HepG2 (cell line): Measurements from ENCODE around the gene PIK3R3. TPM values are rescaled to one million over a fixed set of nuclear protein-coding genes. Genes with fewer than 3 reads are reported as not detected.

Experiments
- ATAC-seq: fragments of 200-7000 bp; cut with Tn5 transposase; 3 replicates; pipeline ENCODE4 v1.9.1; 2020; ENCODE audit warnings: mild to moderate bottlenecking, moderate library complexity
- BruUV-seq: library from RNA; stranded (reverse); fragments of 400-500 nt; replicated peaks from 2 replicates; lab custom pipeline; 2021; lab: Mats Ljungman, UMichigan
- CTCF ChIA-PET: fragments of 300-600 bp; formaldehyde crosslinking; extraction: SDS; loops from one replicate; lab custom pipeline; 2021; ENCODE audit warnings: low total read pairs, inconsistent platforms, low intra/inter-chr PET ratio; lab: Yijun Ruan, JAX
- POLR2A ChIA-PET: fragments of 350-600 bp; sonication (Branson Sonifier 250); formaldehyde crosslinking; loops from one replicate; lab custom pipeline; 2020; ENCODE audit warnings: antibody characterized with exemption, inconsistent platforms; lab: Yijun Ruan, JAX
- DNase-seq: peaks from one replicate; pipeline ENCODE4 v3.0.0-alpha.2; 2015; ENCODE audit warnings: low spot score
- FAIRE-seq: peaks from 3 replicates; lab custom pipeline; 2011; peaks lifted over from hg19 to GRCh38; lab: Jason Lieb, UNC
- H2AFZ ChIP-seq: one replicate; pipeline ENCODE4 v1.6.1; 2011; ENCODE audit warnings: low read length, inconsistent platforms
- H3K27ac ChIP-seq: fragments of 300-600 bp; 3 replicates; pipeline ENCODE4 v1.8.0; 2011; ENCODE audit warnings: mixed run types, mild to moderate bottlenecking, mixed read lengths, low read length, inconsistent platforms; ENCODE audit not compliant: insufficient read depth; ENCODE audit errors: extremely low read length
- H3K27me3 ChIP-seq, 2 experiments: fragments of 200-600 bp in 1 of 2; 2 replicates in 1 of 2; 3 replicates in 1 of 2; pipeline versions ENCODE4 v1.6.0 to v1.8.0; 2011; ENCODE audit warnings: low read length in 2 of 2, mild to moderate bottlenecking in 2 of 2, moderate library complexity in 2 of 2, inconsistent platforms in 1 of 2; ENCODE audit not compliant: insufficient read depth in 2 of 2, control insufficient read depth in 1 of 2
- H3K36me3 ChIP-seq, 2 experiments: fragments of 200-600 bp in 1 of 2; replicated peaks in 1 of 2; 2 replicates in 1 of 2; 3 replicates in 1 of 2; pipeline versions ENCODE4 v1.5.1 to v1.8.0; 2011; ENCODE audit warnings: low read length in 2 of 2, inconsistent platforms in 1 of 2; ENCODE audit not compliant: insufficient read depth in 2 of 2, control insufficient read depth in 1 of 2
- H3K4me1 ChIP-seq: 2 replicates; pipeline ENCODE4 v1.5.1; 2012; ENCODE audit warnings: low read length, inconsistent platforms; ENCODE audit not compliant: insufficient read depth
- H3K4me2 ChIP-seq: 2 replicates; pipeline ENCODE4 v1.6.0; 2011; ENCODE audit warnings: low read depth, low read length, inconsistent platforms
- H3K4me3 ChIP-seq, 3 experiments: fragments of 200-600 bp in 1 of 3; sonication (generic), shearing (Covaris generic) in 1 of 3; replicated peaks in 1 of 3; 2 replicates each; pipeline ENCODE4 v1.5.1; 2011 to 2016; ENCODE audit warnings: low read length in 3 of 3, inconsistent platforms in 2 of 3, low read depth in 2 of 3, mild to moderate bottlenecking in 2 of 3, control low read depth in 1 of 3, mixed read lengths in 1 of 3; ENCODE audit not compliant: insufficient read depth in 1 of 3
- H3K79me2 ChIP-seq: one replicate; pipeline ENCODE4 v1.6.1; 2011; ENCODE audit warnings: low read length, inconsistent platforms; ENCODE audit not compliant: insufficient read depth
- H3K9ac ChIP-seq: 2 replicates; pipeline ENCODE4 v1.6.0; 2011; ENCODE audit warnings: mild to moderate bottlenecking, low read depth, low read length, inconsistent platforms; ENCODE audit not compliant: insufficient read depth
- H3K9me3 ChIP-seq: 2 replicates; pipeline ENCODE4 v1.5.1; 2012; ENCODE audit warnings: mild to moderate bottlenecking, low read length
- H4K20me1 ChIP-seq: 2 replicates; pipeline ENCODE4 v1.6.0; 2011; ENCODE audit warnings: inconsistent platforms, mild to moderate bottlenecking, low read length, moderate library complexity; ENCODE audit not compliant: insufficient read depth
- DR1 ChIP-seq: sonication (generic); formaldehyde crosslinking; IDR thresholded peaks from 2 replicates; pipeline ENCODE4 v1.8.0; 2021; ENCODE audit warnings: mild to moderate bottlenecking, missing genetic modification reagents, inconsistent platforms
- FOXC1 ChIP-seq: sonication (generic); formaldehyde crosslinking; IDR thresholded peaks from 2 replicates; pipeline ENCODE4 v1.8.0; 2022; ENCODE audit warnings: mild to moderate bottlenecking, missing genetic modification reagents, borderline replicate concordance
- HMG20B ChIP-seq: conservative IDR thresholded peaks from 2 replicates; pipeline ENCODE4 v1.6.1; 2016; ENCODE audit warnings: missing genetic modification reagents, missing compliant biosample characterization
- HMGA1 ChIP-seq: sonication (generic); formaldehyde crosslinking; conservative IDR thresholded peaks from 2 replicates; pipeline ENCODE4 v1.4.0; 2020; ENCODE audit warnings: missing genetic modification reagents
- MEIS2 ChIP-seq: sonication (generic); formaldehyde crosslinking; IDR thresholded peaks from 2 replicates; pipeline ENCODE4 v1.9.0; 2021; ENCODE audit warnings: mild to moderate bottlenecking, missing genetic modification reagents
- POLR2G ChIP-seq: fragments of 200-400 bp; formaldehyde crosslinking; IDR thresholded peaks from 2 replicates; pipeline ENCODE4 v1.6.1; 2018; ENCODE audit warnings: mild to moderate bottlenecking, low read depth, low read length, moderate library complexity
- THAP11 ChIP-seq: IDR thresholded peaks from 2 replicates; pipeline ENCODE4 v1.6.1; 2016; ENCODE audit warnings: missing biosample characterization, missing genetic modification reagents
- ZNF777 ChIP-seq: sonication (generic); formaldehyde crosslinking; IDR thresholded peaks from 2 replicates; pipeline ENCODE4 v1.4.0; 2020; ENCODE audit warnings: missing genetic modification reagents
- WGBS: methylation state at CpG from one replicate; pipeline ENCODE4 v1.1.6; 2017; ENCODE audit warnings: low lambda C conversion rate; 5-methylcytosine and 5-hydroxymethylcytosine counted together
- in situ Hi-C: cut with HindIII; loops from 2 replicates; pipeline ENCODE4 v1.10.0; 2017; ENCODE audit warnings: low pct_unique_long_range_greater_than_20kb; ENCODE audit not compliant: extremely low pct_ligation_motif_present
- intact Hi-C: fragments of 100-400 bp; cut with micrococcal nuclease; formaldehyde crosslinking; loops from one replicate; pipeline ENCODE4 v1.10.0; 2022; ENCODE audit not compliant: unreplicated experiment
- polyA plus RNA-seq, 8 experiments: library from polyadenylated mRNA; depleted of rRNA in 3 of 8; stranded (reverse) in 7 of 8; unstranded in 1 of 8; fragments of >200 nt; fragmentation: Illumina TruSeq in 4 of 8; extraction: Trizol in 4 of 8; gene quantifications; 2 replicates each; pipeline versions ENCODE4 v1.2.1 to v1.2.3, GENCODE V29; 2011 to 2016; ENCODE audit warnings: low read depth in 4 of 8, missing spikeins in 1 of 8, mixed read lengths in 1 of 8; ENCODE audit not compliant: insufficient read depth in 1 of 8
- total RNA-seq, 5 experiments: library from RNA; depleted of rRNA; stranded (reverse); fragments of >200 nt; fragmentation: Illumina TruSeq; extraction: Trizol; gene quantifications; 2 replicates each; pipeline ENCODE4 v1.2.3, GENCODE V29; 2016; ENCODE audit warnings: low read depth in 1 of 5
- TF ChIP-seq, protein P1 (sequence below): sonication (generic); formaldehyde crosslinking; IDR thresholded peaks from 2 replicates; pipeline ENCODE4 v1.8.0; 2022; ENCODE audit warnings: mild to moderate bottlenecking, missing genetic modification reagents, borderline replicate concordance

The PIK3R3 gene
- total and polyA plus RNA-seq, 2 of the 13 experiments (the other 11 are each of a cell fraction or from before 2014, with no cell fraction given) = 0.37 to 6.9 TPM

DNA sequence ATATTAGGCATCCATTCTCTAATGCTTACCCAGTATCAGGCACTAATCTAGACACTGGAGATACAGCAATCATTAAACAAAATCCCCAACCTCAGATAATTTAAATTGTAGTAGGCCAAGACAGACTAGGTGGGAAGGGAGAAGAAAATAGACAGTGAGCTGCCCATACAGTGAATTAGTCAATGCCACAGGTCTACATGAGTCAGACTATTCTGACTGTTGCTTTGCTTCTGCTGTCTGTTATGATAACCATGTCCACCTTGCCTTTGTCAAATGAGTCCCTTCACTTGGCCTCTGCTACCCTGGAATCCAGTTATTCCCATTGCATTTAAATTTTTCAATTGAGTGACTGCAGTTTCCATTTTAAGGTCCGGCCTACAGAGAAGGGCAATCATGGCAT, 59.5 kb downstream of the PIK3R3 start:
- POLR2A ChIA-PET = no interaction called here
- no peak overlapping the region for H3K27ac ChIP-seq
- BruUV-seq = no TSS peak
- intact Hi-C loops = no loop called here
- no peaks in the 10 kb centered on the region for H3K79me2 ChIP-seq
- no peak overlapping the region for H3K4me3 ChIP-seq
- no peak overlapping the region for H2AFZ ChIP-seq
- H3K9ac ChIP-seq = no peak overlapping the region
- no peak for ATAC-seq
- WGBS = 79% methylated on average over 1 of the region's 1 CpG
- H3K4me1 ChIP-seq = no peaks in the 10 kb centered on the region
- no peak for DNase-seq
- no peaks in the 10 kb centered on the region for H3K36me3 ChIP-seq
- in situ Hi-C loops = no loop called here
- H3K4me2 ChIP-seq = no peak overlapping the region
- TF ChIP-seq MEIS2 (CRISPR knock-in tag) (no peak), HMGA1 (CRISPR knock-in tag) (no peak)
- TF ChIP-seq, all 625 proteins: peak for 0
- Histone ChIP-seq H3K9me3 (no peaks in the 10 kb centered on the region), H3K27me3 (no peaks in the 10 kb centered on the region), H4K20me1 (no peaks in the 10 kb centered on the region)
- CTCF ChIA-PET = no interaction called here
- no peak for FAIRE-seq

DNA sequence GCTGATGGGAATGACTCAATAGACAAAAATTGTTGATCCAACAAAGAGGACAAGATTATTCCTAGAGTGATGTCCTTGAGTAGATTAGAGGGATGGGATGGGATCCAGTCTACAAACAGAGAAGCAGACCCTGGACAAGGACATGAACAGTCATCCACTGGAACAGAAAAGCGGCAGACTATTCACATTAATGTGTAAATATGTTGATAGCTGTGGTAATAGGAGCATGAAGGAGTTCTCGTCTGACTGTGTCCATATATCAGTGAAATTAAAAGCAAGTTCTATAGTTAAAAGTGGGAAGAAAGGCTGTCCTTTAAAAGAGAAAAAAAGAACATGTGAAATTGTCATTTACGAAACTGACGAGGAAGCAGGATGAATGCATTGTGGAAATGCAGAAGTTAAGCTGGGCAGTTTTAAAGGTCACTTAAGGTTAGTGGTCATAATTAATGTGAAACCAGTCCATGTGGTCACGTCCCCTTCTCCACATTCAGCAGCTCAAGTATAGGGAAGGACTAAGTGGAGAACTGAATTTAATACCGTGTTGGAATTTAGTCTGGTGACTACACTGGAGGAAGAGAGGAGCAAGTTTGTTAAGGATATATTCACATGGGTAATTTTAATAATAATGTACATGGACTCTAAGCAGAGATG, 62.1 kb downstream of the PIK3R3 start:
- Histone ChIP-seq H3K27ac (no peak overlapping the region), H3K79me2 (no peaks in the 10 kb centered on the region), H3K4me1 (no peaks in the 10 kb centered on the region), H2AFZ (no peak overlapping the region), H3K9me3 (no peaks in the 10 kb centered on the region), H4K20me1 (no peaks in the 10 kb centered on the region), H3K4me3 (no peak overlapping the region), H3K9ac (no peak overlapping the region), H3K27me3 (no peaks in the 10 kb centered on the region), H3K4me2 (no peak overlapping the region), H3K36me3 (no peaks in the 10 kb centered on the region)
- ChIA-PET CTCF (no interaction called here), POLR2A (no interaction called here)
- WGBS = 87% methylated on average over 6 of the region's 6 CpGs
- DNase-seq = peak; percentile 3
- no peak for ATAC-seq
- FAIRE-seq = no peak
- no TSS peak for BruUV-seq
- in situ Hi-C loops (no loop called here), intact Hi-C loops (no loop called here)
- no peak for TF ChIP-seq ZNF777
- no peak for TF ChIP-seq POLR2G
- no peak for TF ChIP-seq HMG20B (CRISPR knock-in tag)
- TF ChIP-seq THAP11 (CRISPR knock-in tag) = no peak
- no peak for TF ChIP-seq FOXC1 (CRISPR knock-in tag)
- TF ChIP-seq, protein P1, sequence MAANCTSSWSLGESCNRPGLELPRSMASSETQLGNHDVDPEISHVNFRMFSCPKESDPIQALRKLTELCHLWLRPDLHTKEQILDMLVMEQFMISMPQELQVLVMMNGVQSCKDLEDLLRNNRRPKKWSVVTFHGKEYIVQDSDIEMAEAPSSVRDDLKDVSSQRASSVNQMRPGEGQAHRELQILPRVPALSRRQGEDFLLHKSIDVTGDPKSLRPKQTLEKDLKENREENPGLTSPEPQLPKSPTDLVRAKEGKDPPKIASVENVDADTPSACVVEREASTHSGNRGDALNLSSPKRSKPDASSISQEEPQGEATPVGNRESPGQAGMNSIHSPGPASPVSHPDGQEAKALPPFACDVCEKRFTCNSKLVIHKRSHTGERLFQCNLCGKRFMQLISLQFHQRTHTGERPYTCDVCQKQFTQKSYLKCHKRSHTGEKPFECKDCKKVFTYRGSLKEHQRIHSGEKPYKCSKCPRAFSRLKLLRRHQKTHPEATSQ (CRISPR knock-in tag) = no peak
- no peak for TF ChIP-seq DR1
